Astrocyte (in vitro differentiated cells and primary cell): ENCODE measurements around the gene ATXN7L1. TPM values are rescaled to one million over a fixed set of nuclear protein-coding genes. Genes with fewer than 3 reads are reported as not detected.

Experiments used
- DNase-seq: peaks from one replicate; pipeline ENCODE4 v3.0.0-alpha.2; 2010; ENCODE audit warnings: low read depth
- FAIRE-seq: peaks from 2 replicates; lab custom pipeline; 2011; peaks lifted over from hg19 to GRCh38; lab: Jason Lieb, UNC
- H2AFZ ChIP-seq: 2 replicates; pipeline ENCODE4 v1.6.0; 2012; ENCODE audit warnings: low read depth, low read length, inconsistent platforms
- H3K27ac ChIP-seq: 2 replicates; pipeline ENCODE4 v1.5.1; 2011; ENCODE audit warnings: low read depth, low read length, inconsistent platforms
- H3K27me3 ChIP-seq: 2 replicates; pipeline ENCODE4 v1.6.0; 2011; ENCODE audit warnings: low read length, inconsistent platforms; ENCODE audit not compliant: insufficient read depth
- H3K36me3 ChIP-seq: 2 replicates; pipeline ENCODE4 v1.5.1; 2011; ENCODE audit warnings: low read length, inconsistent platforms; ENCODE audit not compliant: insufficient read depth
- H3K4me1 ChIP-seq: 2 replicates; pipeline ENCODE4 v1.5.1; 2011; ENCODE audit warnings: low read length, inconsistent platforms; ENCODE audit not compliant: insufficient read depth
- H3K4me2 ChIP-seq: 2 replicates; pipeline ENCODE4 v1.6.0; 2012; ENCODE audit warnings: low read length, inconsistent platforms
- H3K4me3 ChIP-seq: 2 replicates; pipeline ENCODE4 v1.5.1; 2011; ENCODE audit warnings: low read depth, mild to moderate bottlenecking, low read length, inconsistent platforms; ENCODE audit not compliant: insufficient read depth
- H3K79me2 ChIP-seq: 2 replicates; pipeline ENCODE4 v1.6.0; 2012; ENCODE audit warnings: mild to moderate bottlenecking, low read length, inconsistent platforms; ENCODE audit not compliant: insufficient read depth
- H3K9ac ChIP-seq: 2 replicates; pipeline ENCODE4 v1.6.0; 2012; ENCODE audit warnings: mild to moderate bottlenecking, low read length, inconsistent platforms
- H3K9me3 ChIP-seq: 2 replicates; pipeline ENCODE4 v1.5.1; 2012; ENCODE audit warnings: low read depth, mild to moderate bottlenecking, low read length, inconsistent platforms; ENCODE audit not compliant: insufficient read depth
- H4K20me1 ChIP-seq: 2 replicates; pipeline ENCODE4 v1.6.0; 2012; ENCODE audit warnings: low read length, inconsistent platforms; ENCODE audit not compliant: insufficient read depth
- H3K27ac Mint-ChIP-seq: one replicate; pipeline ENCODE4 v1.8.0; 2021; ENCODE audit warnings: mild to moderate bottlenecking, mixed read lengths; ENCODE audit not compliant: unreplicated experiment
- H3K27me3 Mint-ChIP-seq: one replicate; pipeline ENCODE4 v1.8.0; 2021; ENCODE audit warnings: low read depth, mixed read lengths; ENCODE audit not compliant: unreplicated experiment
- H3K36me3 Mint-ChIP-seq: one replicate; pipeline ENCODE4 v1.8.0; 2021; ENCODE audit warnings: low read depth, mixed read lengths; ENCODE audit not compliant: unreplicated experiment
- H3K4me1 Mint-ChIP-seq: one replicate; pipeline ENCODE4 v1.8.0; 2021; ENCODE audit warnings: low read depth, mixed read lengths; ENCODE audit not compliant: unreplicated experiment
- H3K4me3 Mint-ChIP-seq: one replicate; pipeline ENCODE4 v1.8.0; 2021; ENCODE audit warnings: mild to moderate bottlenecking, moderate library complexity, mixed read lengths; ENCODE audit not compliant: unreplicated experiment
- H3K9me3 Mint-ChIP-seq: one replicate; pipeline ENCODE4 v1.8.0; 2021; ENCODE audit warnings: mild to moderate bottlenecking, mixed read lengths; ENCODE audit not compliant: unreplicated experiment
- EZH2 ChIP-seq: IDR thresholded peaks from 2 replicates; pipeline ENCODE4 v1.6.1; 2012; ENCODE audit warnings: mild to moderate bottlenecking, low read length, inconsistent platforms; ENCODE audit not compliant: insufficient read depth
- total RNA-seq: library from RNA; stranded (reverse); gene quantifications from 2 replicates; pipeline ENCODE4 v1.2.1, GENCODE V29; 2021
- TF ChIP-seq, protein P1 (sequence below): IDR thresholded peaks from 2 replicates; pipeline ENCODE4 v1.5.1; 2011; ENCODE audit warnings: low read depth, mild to moderate bottlenecking, inconsistent platforms, low read length, moderate library complexity; ENCODE audit not compliant: insufficient read depth

Gene ATXN7L1
- total RNA-seq, 1 donor from 2014 or later, result 7.6 TPM

DNA sequence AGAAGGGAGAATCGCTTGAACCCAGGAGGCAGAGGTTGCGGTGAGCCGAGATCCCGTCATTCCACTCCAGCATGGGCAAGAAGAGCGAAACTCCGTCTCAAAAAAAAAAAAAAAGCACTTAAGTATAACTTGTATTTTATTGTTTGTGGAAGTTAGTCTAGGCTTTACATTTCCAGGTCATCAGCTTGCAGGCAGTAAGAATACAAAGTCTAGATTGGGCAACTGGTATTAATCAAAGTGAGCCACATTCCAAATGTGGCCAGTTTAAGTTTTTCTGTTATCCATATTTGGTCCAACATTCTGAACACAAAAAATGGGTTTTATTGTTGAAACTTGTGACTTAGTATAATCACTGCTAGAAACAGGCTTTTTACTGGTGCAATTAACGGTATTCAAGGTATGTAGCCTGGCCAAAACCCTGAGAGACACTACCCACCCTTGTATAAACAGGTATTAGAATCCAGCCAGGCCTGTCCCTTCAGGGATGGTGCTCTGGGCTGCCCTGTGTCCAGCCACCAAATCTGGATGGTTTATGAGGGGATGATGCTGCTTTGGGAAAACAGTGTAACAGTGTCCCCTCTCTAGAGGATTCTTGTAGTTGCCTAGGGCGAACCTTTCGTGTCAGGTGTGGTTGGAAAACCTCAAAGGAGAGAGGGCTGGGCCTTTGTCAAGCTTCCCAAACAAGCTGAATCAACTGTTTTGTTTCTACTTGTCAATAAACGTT lies 173.0 kb downstream of the ATXN7L1 start:
- H3K27ac ChIP-seq, result no peak overlapping the region
- TF ChIP-seq, protein P1, sequence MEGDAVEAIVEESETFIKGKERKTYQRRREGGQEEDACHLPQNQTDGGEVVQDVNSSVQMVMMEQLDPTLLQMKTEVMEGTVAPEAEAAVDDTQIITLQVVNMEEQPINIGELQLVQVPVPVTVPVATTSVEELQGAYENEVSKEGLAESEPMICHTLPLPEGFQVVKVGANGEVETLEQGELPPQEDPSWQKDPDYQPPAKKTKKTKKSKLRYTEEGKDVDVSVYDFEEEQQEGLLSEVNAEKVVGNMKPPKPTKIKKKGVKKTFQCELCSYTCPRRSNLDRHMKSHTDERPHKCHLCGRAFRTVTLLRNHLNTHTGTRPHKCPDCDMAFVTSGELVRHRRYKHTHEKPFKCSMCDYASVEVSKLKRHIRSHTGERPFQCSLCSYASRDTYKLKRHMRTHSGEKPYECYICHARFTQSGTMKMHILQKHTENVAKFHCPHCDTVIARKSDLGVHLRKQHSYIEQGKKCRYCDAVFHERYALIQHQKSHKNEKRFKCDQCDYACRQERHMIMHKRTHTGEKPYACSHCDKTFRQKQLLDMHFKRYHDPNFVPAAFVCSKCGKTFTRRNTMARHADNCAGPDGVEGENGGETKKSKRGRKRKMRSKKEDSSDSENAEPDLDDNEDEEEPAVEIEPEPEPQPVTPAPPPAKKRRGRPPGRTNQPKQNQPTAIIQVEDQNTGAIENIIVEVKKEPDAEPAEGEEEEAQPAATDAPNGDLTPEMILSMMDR, result no peak
- Mint-ChIP-seq H3K27ac (no peak overlapping the region), H3K9me3 (peaks cover 5% of the 10 kb centered on the region), H3K4me1 (peaks cover 13% of the 10 kb centered on the region), H3K27me3 (no peaks in the 10 kb centered on the region), H3K36me3 (no peaks in the 10 kb centered on the region), H3K4me3 (no peak overlapping the region)
- H3K4me1 ChIP-seq, result no peaks in the 10 kb centered on the region
- no peaks in the 10 kb centered on the region for H3K36me3 ChIP-seq
- H3K9me3 ChIP-seq, result no peaks in the 10 kb centered on the region
- H3K27me3 ChIP-seq, result no peaks in the 10 kb centered on the region
- H3K79me2 ChIP-seq, result no peaks in the 10 kb centered on the region
- FAIRE-seq, result no peak
- H2AFZ ChIP-seq, result no peak overlapping the region
- no peak overlapping the region for H3K4me3 ChIP-seq
- H3K4me2 ChIP-seq, result no peak overlapping the region
- no peak for DNase-seq
- H3K9ac ChIP-seq, result no peak overlapping the region
- H4K20me1 ChIP-seq, result no peaks in the 10 kb centered on the region

DNA sequence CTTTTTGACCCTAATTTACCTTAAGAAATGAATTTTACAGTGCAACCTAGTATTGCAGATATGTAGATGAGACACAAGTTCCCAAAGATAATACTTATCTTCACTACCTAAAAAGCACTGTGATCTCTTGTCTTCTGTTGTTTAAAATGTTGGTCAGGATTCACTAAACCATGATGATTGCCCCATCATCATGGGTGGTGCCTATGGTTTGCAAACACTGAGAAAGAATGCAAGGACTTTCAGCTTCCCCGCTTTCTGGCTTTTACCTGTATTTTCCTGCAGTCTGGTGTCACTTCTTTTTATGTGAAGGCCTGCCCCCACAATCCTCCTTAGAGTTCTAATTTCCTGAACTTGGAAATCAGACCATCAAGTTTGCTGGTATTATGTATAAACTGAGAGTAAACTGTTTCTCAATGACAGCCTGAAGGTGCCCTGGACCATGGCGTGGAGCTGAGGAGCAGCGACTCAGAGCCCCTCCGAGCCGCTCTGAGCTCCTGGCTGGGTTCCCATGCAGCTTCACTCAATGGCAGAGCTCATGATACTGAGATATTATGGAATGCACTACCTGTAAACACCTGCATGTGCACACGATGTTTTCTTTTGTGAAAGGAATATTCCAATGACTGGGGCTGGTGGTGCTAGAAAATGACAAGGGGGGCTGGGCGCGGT lies 176.7 kb downstream of the ATXN7L1 start:
- H3K79me2 ChIP-seq, result no peaks in the 10 kb centered on the region
- Mint-ChIP-seq H3K27me3 (no peaks in the 10 kb centered on the region), H3K4me3 (no peak overlapping the region), H3K36me3 (peaks cover 13% of the 10 kb centered on the region), H3K9me3 (peaks cover 9% of the 10 kb centered on the region), H3K27ac (no peak overlapping the region), H3K4me1 (no peaks in the 10 kb centered on the region)
- H3K27ac ChIP-seq, result no peak overlapping the region
- no peak overlapping the region for H3K4me3 ChIP-seq
- no peaks in the 10 kb centered on the region for H4K20me1 ChIP-seq
- TF ChIP-seq EZH2, result no peak
- TF ChIP-seq, protein P1, result no peak
- no peaks in the 10 kb centered on the region for H3K27me3 ChIP-seq
- H3K9me3 ChIP-seq, result no peaks in the 10 kb centered on the region
- H3K9ac ChIP-seq, result no peak overlapping the region
- H2AFZ ChIP-seq, result no peak overlapping the region
- no peak overlapping the region for H3K4me2 ChIP-seq
- H3K36me3 ChIP-seq, result no peaks in the 10 kb centered on the region
- DNase-seq (no peak), FAIRE-seq (no peak)
- no peaks in the 10 kb centered on the region for H3K4me1 ChIP-seq

DNA sequence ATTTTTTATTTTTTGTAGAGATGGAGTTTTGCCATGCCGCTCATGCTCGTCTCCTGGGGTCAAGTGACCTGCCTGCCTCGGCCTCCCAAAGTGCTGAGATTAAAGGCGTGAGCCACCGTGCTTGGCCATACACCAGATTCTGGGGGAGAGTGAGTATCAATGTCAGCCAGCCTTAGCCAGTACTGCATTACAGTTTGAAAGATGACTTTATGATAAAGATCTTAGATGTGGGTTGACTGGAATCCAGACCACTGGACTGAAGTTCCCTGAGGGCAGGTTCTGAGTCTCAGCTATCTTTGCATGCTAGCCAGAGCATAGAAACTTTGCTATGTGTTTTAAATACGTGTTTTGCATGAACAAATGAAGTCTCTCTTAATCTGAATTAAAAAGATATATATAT lies 177.9 kb downstream of the ATXN7L1 start:
- no peaks in the 10 kb centered on the region for H3K9me3 ChIP-seq
- H3K27ac Mint-ChIP-seq, result no peak overlapping the region
- H3K4me3 Mint-ChIP-seq, result no peak overlapping the region
- H3K27ac ChIP-seq, result no peak overlapping the region
- H3K27me3 Mint-ChIP-seq, result no peaks in the 10 kb centered on the region
- no peaks in the 10 kb centered on the region for H3K4me1 ChIP-seq
- no peak for TF ChIP-seq EZH2
- TF ChIP-seq, protein P1, result no peak
- H3K9ac ChIP-seq, result no peak overlapping the region
- no peak overlapping the region for H3K4me3 ChIP-seq
- H3K27me3 ChIP-seq, result no peaks in the 10 kb centered on the region
- no peaks in the 10 kb centered on the region for H3K36me3 ChIP-seq
- peaks cover 13% of the 10 kb centered on the region for H3K36me3 Mint-ChIP-seq
- H4K20me1 ChIP-seq, result no peaks in the 10 kb centered on the region
- no peak for FAIRE-seq
- H2AFZ ChIP-seq, result no peak overlapping the region
- DNase-seq, result no peak
- no peak overlapping the region for H3K4me2 ChIP-seq
- no peaks in the 10 kb centered on the region for H3K79me2 ChIP-seq
- peaks cover 9% of the 10 kb centered on the region for H3K9me3 Mint-ChIP-seq
- no peaks in the 10 kb centered on the region for H3K4me1 Mint-ChIP-seq
